Retinal pigment epithelial cell (primary cell): ENCODE data around the gene CCDC27.

ENCODE experiments used
- DNase-seq: peaks from one replicate; pipeline ENCODE4 v3.0.0-alpha.2; 2010; ENCODE audit warnings: low read depth
- H3K4me3 ChIP-seq: 2 replicates; pipeline ENCODE4 v1.5.1; 2011; ENCODE audit warnings: mild to moderate bottlenecking, low read length, control low read depth, moderate library complexity
- CTCF ChIP-seq: conservative IDR thresholded peaks from 2 replicates; pipeline ENCODE4 v1.5.1; 2011; ENCODE audit warnings: low read depth, low read length, control low read depth, inconsistent platforms

Gene CCDC27

GRCh38 chr1:3814771-3815561 is 62.7 kb downstream of the CCDC27 start:
- no peak for TF ChIP-seq CTCF
- no peak overlapping the region for H3K4me3 ChIP-seq
- no peak for DNase-seq

- no peak for DNase-seq
- no peak for TF ChIP-seq CTCF
- H3K4me3 ChIP-seq = no peak overlapping the region
Observed at GRCh38 chr1:3816331-3817137, 64.3 kb downstream of the CCDC27 start.

GRCh38 chr1:3817138-3817740 is 65.0 kb downstream of the CCDC27 start:
- TF ChIP-seq CTCF = no peak
- no peak for DNase-seq
- H3K4me3 ChIP-seq = no peak overlapping the region

DNA sequence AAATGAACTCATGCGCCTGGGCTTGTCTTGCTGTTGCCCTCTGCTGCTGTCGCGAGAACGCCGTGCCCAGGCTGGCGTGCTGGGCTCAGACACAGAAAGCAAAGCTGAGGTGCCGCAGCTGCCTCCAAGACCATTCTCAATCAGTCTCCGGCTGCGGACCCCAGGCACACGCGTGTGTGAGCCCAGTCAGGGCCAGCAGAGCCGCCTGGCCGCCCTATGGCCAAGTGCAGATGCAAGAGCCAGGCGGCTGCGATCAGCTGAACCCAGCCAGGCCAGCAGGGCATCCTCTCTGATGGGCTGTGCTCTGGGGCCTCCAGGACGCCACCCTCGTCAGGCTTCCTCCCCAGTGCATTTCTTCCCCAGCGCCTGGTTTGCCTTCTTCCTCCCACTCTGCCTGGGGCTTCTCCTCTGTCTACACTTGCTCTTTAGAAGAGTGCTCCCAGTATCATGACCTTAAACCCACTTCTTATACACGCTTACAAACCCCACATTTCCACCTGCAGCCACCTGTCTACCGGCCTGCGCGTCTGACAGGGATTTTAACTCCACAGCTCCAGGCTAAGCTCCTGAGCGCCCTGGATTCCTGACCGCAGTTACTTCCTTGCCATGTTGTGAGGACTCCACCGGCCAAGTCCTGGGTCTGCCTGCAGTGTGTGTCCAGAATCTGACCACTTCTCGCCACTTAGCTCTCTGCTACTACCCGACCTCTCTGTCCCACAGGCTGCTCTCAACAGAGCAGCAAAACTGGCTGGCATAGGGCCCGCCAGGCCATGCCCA is 65.8 kb downstream of the CCDC27 start:
- H3K4me3 ChIP-seq = no peak overlapping the region
- DNase-seq = no peak
- no peak for TF ChIP-seq CTCF

GRCh38 chr1:3819771-3820200 is 67.5 kb downstream of the CCDC27 start:
- no peak for DNase-seq
- no peak for TF ChIP-seq CTCF
- H3K4me3 ChIP-seq = no peak overlapping the region

- DNase-seq = no peak
- TF ChIP-seq CTCF = no peak
Observed at GRCh38 chr1:3820316-3820715, 68.1 kb downstream of the CCDC27 start.

More at GRCh38 chr1:3820316-3820715, 68.1 kb downstream of the CCDC27 start:
- no peak overlapping the region for H3K4me3 ChIP-seq
